H7 (cell line): Measurements from ENCODE around the gene CFHR4. TPM values are rescaled to one million over a fixed set of nuclear protein-coding genes. Genes with fewer than 3 reads are reported as not detected.
"Not testable (repeated sequence)": the region's sequence is repeated elsewhere in the genome, so short reads cannot be mapped to it uniquely, and the experiment has no call there.

Source experiments
- DNase-seq: peaks from one replicate; pipeline ENCODE4 v3.0.0; 2012
- H3K27me3 ChIP-seq: 2 replicates; pipeline ENCODE4 v1.6.0; 2011; ENCODE audit warnings: mild to moderate bottlenecking, low read length; ENCODE audit not compliant: control insufficient read depth, insufficient read depth
- H3K36me3 ChIP-seq: replicated peaks from 2 replicates; pipeline ENCODE4 v1.5.1; 2011; ENCODE audit warnings: low read length; ENCODE audit not compliant: control insufficient read depth, insufficient read depth
- H3K4me3 ChIP-seq: 2 replicates; pipeline ENCODE4 v1.5.1; 2011; ENCODE audit warnings: low read depth, mild to moderate bottlenecking, control low read depth, low read length, moderate library complexity; ENCODE audit not compliant: insufficient read depth
- total RNA-seq: library from RNA; depleted of rRNA; stranded (reverse); fragments of >200 nt; shearing (Covaris generic); gene quantifications from 2 replicates; pipeline ENCODE4 v1.2.3, GENCODE V29; 2014

The CFHR4 gene
- total RNA-seq, 1 experiment from 2014 or later: not detected

GRCh38 chr1:196896355-196896754 is 8.5 kb downstream of the CFHR4 start:
- DNase-seq: no peak
- no peak overlapping the region for H3K4me3 ChIP-seq
- H3K36me3 ChIP-seq: no peaks in the 10 kb centered on the region
- H3K27me3 ChIP-seq: no peaks in the 10 kb centered on the region

- H3K36me3 ChIP-seq: no peaks in the 10 kb centered on the region
- H3K27me3 ChIP-seq: no peaks in the 10 kb centered on the region
- peak overlapping the region; percentile 29; the same call in 1 of the 2 replicates for H3K4me3 ChIP-seq
- DNase-seq: no peak
Measured at GRCh38 chr1:196897158-196897828, 9.4 kb downstream of the CFHR4 start.

- DNase-seq: no peak
- no peaks in the 10 kb centered on the region for H3K36me3 ChIP-seq
- no peaks in the 10 kb centered on the region for H3K27me3 ChIP-seq
- no peak overlapping the region for H3K4me3 ChIP-seq
Measured at GRCh38 chr1:196902344-196902743, 14.5 kb downstream of the CFHR4 start.

- no peaks in the 10 kb centered on the region for H3K36me3 ChIP-seq
- no peaks in the 10 kb centered on the region for H3K27me3 ChIP-seq
- no peak overlapping the region for H3K4me3 ChIP-seq
- DNase-seq: no peak
Measured at GRCh38 chr1:196910215-196910614, 22.4 kb downstream of the CFHR4 start.

- not testable (repeated sequence) for DNase-seq, H3K4me3 ChIP-seq, H3K36me3 ChIP-seq, H3K27me3 ChIP-seq
Measured at GRCh38 chr1:196912283-196912682, 24.4 kb downstream of the CFHR4 start.

GRCh38 chr1:196926839-196927238 is 39.0 kb downstream of the CFHR4 start:
- not testable (repeated sequence) for DNase-seq, H3K27me3 ChIP-seq, H3K4me3 ChIP-seq, H3K36me3 ChIP-seq

- H3K27me3 ChIP-seq, DNase-seq, H3K4me3 ChIP-seq, H3K36me3 ChIP-seq: not testable (repeated sequence)
Measured at GRCh38 chr1:196932853-196933252, 45.0 kb downstream of the CFHR4 start.

- H3K36me3 ChIP-seq: no peaks in the 10 kb centered on the region
- DNase-seq: peak; percentile 20
- H3K4me3 ChIP-seq: no peak overlapping the region
- no peaks in the 10 kb centered on the region for H3K27me3 ChIP-seq
Measured at GRCh38 chr1:196933531-196934189, 45.8 kb downstream of the CFHR4 start.

- H3K36me3 ChIP-seq, H3K4me3 ChIP-seq, DNase-seq, H3K27me3 ChIP-seq: not testable (repeated sequence)
Measured at GRCh38 chr1:196941474-196941873, 53.6 kb downstream of the CFHR4 start.

GRCh38 chr1:196943568-196943967 is 55.7 kb downstream of the CFHR4 start, which contains the start of gene CFHR2:
Gene CFHR2, plus strand, starts transcription at chr1:196943738. Its CDS starts 143 bp downstream, at chr1:196943881.
- not testable (repeated sequence) for H3K27me3 ChIP-seq, H3K4me3 ChIP-seq, DNase-seq, H3K36me3 ChIP-seq

- no peaks in the 10 kb centered on the region for H3K27me3 ChIP-seq
Measured at GRCh38 chr1:196951711-196952394, 64.0 kb downstream of the CFHR4 start.

GRCh38 chr1:196954778-196955177 is 66.9 kb downstream of the CFHR4 start:
- Histone ChIP-seq H3K27me3 (no peaks in the 10 kb centered on the region), H3K4me3 (no peak overlapping the region), H3K36me3 (no peaks in the 10 kb centered on the region)
- no peak for DNase-seq

More at GRCh38 chr1:196951711-196952394, 64.0 kb downstream of the CFHR4 start:
- Histone ChIP-seq H3K36me3 (no peaks in the 10 kb centered on the region), H3K4me3 (no peak overlapping the region)
- no peak for DNase-seq

- DNase-seq: no peak
- H3K27me3 ChIP-seq: no peaks in the 10 kb centered on the region
- no peaks in the 10 kb centered on the region for H3K36me3 ChIP-seq
- no peak overlapping the region for H3K4me3 ChIP-seq
Measured at GRCh38 chr1:196955926-196956325, 68.1 kb downstream of the CFHR4 start.

- Histone ChIP-seq H3K27me3 (no peaks in the 10 kb centered on the region), H3K36me3 (no peaks in the 10 kb centered on the region), H3K4me3 (no peak overlapping the region)
- no peak for DNase-seq
Measured at GRCh38 chr1:196960854-196961253, 73.0 kb downstream of the CFHR4 start.
